CMK (cell line): ENCODE results near the gene ZSCAN31.
A peak's percentile ranks its signal among the peaks of the same experiment; 100 is the strongest.

ENCODE experiments used
- DNase-seq: peaks from one replicate; pipeline ENCODE4 v3.0.0-alpha.2; 2010; ENCODE audit warnings: low read depth

Gene ZSCAN31

GRCh38 chr6:28353356-28353755 is 17.4 kb upstream of the ZSCAN31 start:
- no peak for DNase-seq

- no peak for DNase-seq
These were observed 15.6 kb upstream of the ZSCAN31 start for GRCh38 chr6:28351493-28351925.

- no peak for DNase-seq
These were observed 15.1 kb upstream of the ZSCAN31 start for GRCh38 chr6:28351087-28351486.

GRCh38 chr6:28349892-28350737 is 14.2 kb upstream of the ZSCAN31 start, which contains the start of gene ZKSCAN3:
TSS of gene ZKSCAN3 (plus strand) at chr6:28349947. CDS start at chr6:28359587, 9,640 bp downstream.
- DNase-seq = peak; percentile 78

GRCh38 chr6:28349344-28349891 is 13.5 kb upstream of the ZSCAN31 start:
- DNase-seq = no peak

- no peak for DNase-seq
These were observed 11.2 kb upstream of the ZSCAN31 start for GRCh38 chr6:28347119-28347518.

GRCh38 chr6:28345201-28345600 is 9.3 kb upstream of the ZSCAN31 start:
- DNase-seq = no peak

- no peak for DNase-seq
These were observed 8.1 kb upstream of the ZSCAN31 start for GRCh38 chr6:28343898-28344677.

GRCh38 chr6:28340310-28341095 is 4.6 kb upstream of the ZSCAN31 start:
- DNase-seq = no peak

GRCh38 chr6:28337121-28337520 is 1.2 kb upstream of the ZSCAN31 start:
- DNase-seq = no peak

GRCh38 chr6:28336284-28337120 is 554 bp upstream of the ZSCAN31 start:
- peak; percentile 93 for DNase-seq

GRCh38 chr6:28335040-28335563 is 846 bp downstream of the ZSCAN31 start:
- peak; percentile 85 for DNase-seq

- DNase-seq = no peak
These were observed 1.5 kb downstream of the ZSCAN31 start for GRCh38 chr6:28334286-28335039.

- DNase-seq = no peak
These were observed 2.3 kb downstream of the ZSCAN31 start for GRCh38 chr6:28333599-28334018.

- no peak for DNase-seq
These were observed 2.9 kb downstream of the ZSCAN31 start for GRCh38 chr6:28333047-28333446.

GRCh38 chr6:28330041-28330440 is 5.9 kb downstream of the ZSCAN31 start:
- no peak for DNase-seq

- DNase-seq = no peak
These were observed 9.5 kb downstream of the ZSCAN31 start for GRCh38 chr6:28326371-28326948.

- no peak for DNase-seq
These were observed 12.0 kb downstream of the ZSCAN31 start for GRCh38 chr6:28323813-28324424.

- no peak for DNase-seq
These were observed 13.3 kb downstream of the ZSCAN31 start for GRCh38 chr6:28322661-28323060.
